Measurements from ENCODE around the gene RAPGEF1.
"Not testable (repeated sequence)": the region's sequence is repeated elsewhere in the genome, so short reads cannot be mapped to it uniquely, and the experiment has no call there.

GRCh38 chr9:131683094-131683493, 56.8 kb downstream of the RAPGEF1 start:
- TF ChIP-seq, protein P1, sequence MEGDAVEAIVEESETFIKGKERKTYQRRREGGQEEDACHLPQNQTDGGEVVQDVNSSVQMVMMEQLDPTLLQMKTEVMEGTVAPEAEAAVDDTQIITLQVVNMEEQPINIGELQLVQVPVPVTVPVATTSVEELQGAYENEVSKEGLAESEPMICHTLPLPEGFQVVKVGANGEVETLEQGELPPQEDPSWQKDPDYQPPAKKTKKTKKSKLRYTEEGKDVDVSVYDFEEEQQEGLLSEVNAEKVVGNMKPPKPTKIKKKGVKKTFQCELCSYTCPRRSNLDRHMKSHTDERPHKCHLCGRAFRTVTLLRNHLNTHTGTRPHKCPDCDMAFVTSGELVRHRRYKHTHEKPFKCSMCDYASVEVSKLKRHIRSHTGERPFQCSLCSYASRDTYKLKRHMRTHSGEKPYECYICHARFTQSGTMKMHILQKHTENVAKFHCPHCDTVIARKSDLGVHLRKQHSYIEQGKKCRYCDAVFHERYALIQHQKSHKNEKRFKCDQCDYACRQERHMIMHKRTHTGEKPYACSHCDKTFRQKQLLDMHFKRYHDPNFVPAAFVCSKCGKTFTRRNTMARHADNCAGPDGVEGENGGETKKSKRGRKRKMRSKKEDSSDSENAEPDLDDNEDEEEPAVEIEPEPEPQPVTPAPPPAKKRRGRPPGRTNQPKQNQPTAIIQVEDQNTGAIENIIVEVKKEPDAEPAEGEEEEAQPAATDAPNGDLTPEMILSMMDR (IDR thresholded peaks at IDR 0.05), result not testable (repeated sequence)
- not testable (repeated sequence) for TF ChIP-seq POLR2A (IDR thresholded peaks at IDR 0.05)

Measured in tibial nerve (tissue), 3 donors.